ENCODE results near the gene DECR2.
"Not testable (repeated sequence)": the region's sequence is repeated elsewhere in the genome, so short reads cannot be mapped to it uniquely, and the experiment has no call there.

The DECR2 gene

GRCh38 chr16:401468-402348 lies at the start of gene DECR2:
Gene DECR2, plus strand, starts transcription at chr16:401885. Its CDS starts 79 bp downstream, at chr16:401964.
- no peak for DNase-seq (ENCODE audit: low read depth, low spot score)

GRCh38 chr16:352547-353403 lies 48.9 kb upstream of the DECR2 start, which contains the start of gene AXIN1:
Gene AXIN1, minus strand, starts transcription at chr16:352723. Its CDS starts 5,698 bp downstream, at chr16:347025.
- DNase-seq (ENCODE audit: low read depth, low spot score), result peak; percentile 25

- no peak for DNase-seq (ENCODE audit: low read depth, low spot score)
Measured at GRCh38 chr16:353404-354290, 48.0 kb upstream of the DECR2 start.

GRCh38 chr16:354291-354881 lies 47.3 kb upstream of the DECR2 start:
- DNase-seq (ENCODE audit: low read depth, low spot score), result no peak

GRCh38 chr16:354971-355461 lies 46.7 kb upstream of the DECR2 start:
- DNase-seq (ENCODE audit: low read depth, low spot score), result no peak

- DNase-seq (ENCODE audit: low read depth, low spot score), result no peak
Measured at GRCh38 chr16:356741-357140, 44.9 kb upstream of the DECR2 start.

GRCh38 chr16:359067-359763 lies 42.5 kb upstream of the DECR2 start:
- DNase-seq (ENCODE audit: low read depth, low spot score), result no peak

- DNase-seq (ENCODE audit: low read depth, low spot score), result no peak
Measured at GRCh38 chr16:359871-360697, 41.6 kb upstream of the DECR2 start.

- no peak for DNase-seq (ENCODE audit: low read depth, low spot score)
Measured at GRCh38 chr16:360698-361336, 40.9 kb upstream of the DECR2 start.

GRCh38 chr16:361341-361871 lies 40.3 kb upstream of the DECR2 start:
- DNase-seq (ENCODE audit: low read depth, low spot score), result no peak

- no peak for DNase-seq (ENCODE audit: low read depth, low spot score)
Measured at GRCh38 chr16:361872-362701, 39.6 kb upstream of the DECR2 start.

GRCh38 chr16:362702-362999 lies 39.0 kb upstream of the DECR2 start:
- DNase-seq (ENCODE audit: low read depth, low spot score), result not testable (repeated sequence)

GRCh38 chr16:363110-363765 lies 38.4 kb upstream of the DECR2 start:
- DNase-seq (ENCODE audit: low read depth, low spot score), result no peak

GRCh38 chr16:363766-364490 lies 37.8 kb upstream of the DECR2 start:
- DNase-seq (ENCODE audit: low read depth, low spot score), result no peak

GRCh38 chr16:364595-365491 lies 36.8 kb upstream of the DECR2 start:
- no peak for DNase-seq (ENCODE audit: low read depth, low spot score)

- DNase-seq (ENCODE audit: low read depth, low spot score), result no peak
Measured at GRCh38 chr16:366476-366875, 35.2 kb upstream of the DECR2 start.

All from iPS DF 19.7 (cell line).